ENCODE results near the gene PADI3.

- TF ChIP-seq REST (IDR thresholded peaks at IDR 0.05; ENCODE audit: insufficient replicate concordance, low read depth) (no peak), CTCF (IDR thresholded peaks at IDR 0.05; ENCODE audit: insufficient read depth, low read length) (no peak), POLR2AphosphoS5 (IDR thresholded peaks at IDR 0.05; ENCODE audit: low read depth) (no peak), GABPA (IDR thresholded peaks at IDR 0.05; ENCODE audit: low read depth) (no peak)
Measured at GRCh38 chr1:17282836-17283235, 33.9 kb downstream of the PADI3 start.
